Measurements from ENCODE around the gene MVD.
A peak's percentile ranks its signal among the peaks of the same experiment; 100 is the strongest.

MVD gene

GRCh38 chr16:88697116-88697830 lies 34.4 kb upstream of the MVD start:
- DNase-seq, result no peak

- no peak for DNase-seq
Measured at GRCh38 chr16:88696441-88696840, 33.5 kb upstream of the MVD start.

GRCh38 chr16:88695753-88696152 lies 32.9 kb upstream of the MVD start:
- no peak for DNase-seq

- DNase-seq, result no peak
Measured at GRCh38 chr16:88695218-88695617, 32.3 kb upstream of the MVD start.

- DNase-seq, result no peak
Measured at GRCh38 chr16:88694221-88695087, 31.6 kb upstream of the MVD start.

- DNase-seq, result no peak
Measured at GRCh38 chr16:88693420-88694177, 30.7 kb upstream of the MVD start.

GRCh38 chr16:88692861-88693260 lies 30.0 kb upstream of the MVD start:
- no peak for DNase-seq

- DNase-seq, result peak; percentile 86 to 92
Measured at GRCh38 chr16:88691924-88692560, 29.2 kb upstream of the MVD start.

- DNase-seq, result no peak
Measured at GRCh38 chr16:88691129-88691813, 28.4 kb upstream of the MVD start.

- DNase-seq, result no peak
Measured at GRCh38 chr16:88690341-88691128, 27.6 kb upstream of the MVD start.

- DNase-seq, result no peak
Measured at GRCh38 chr16:88688013-88688778, 25.3 kb upstream of the MVD start.

- DNase-seq, result no peak
Measured at GRCh38 chr16:88687676-88688012, 24.8 kb upstream of the MVD start.

- no peak for DNase-seq
Measured at GRCh38 chr16:88687254-88687576, 24.3 kb upstream of the MVD start.

GRCh38 chr16:88686439-88687253 lies 23.8 kb upstream of the MVD start, which contains the start of gene SNAI3:
Gene SNAI3 (minus strand): TSS chr16:88686507. CDS start chr16:88686406, 101 bp downstream.
- peak; percentile 56 to 58 for DNase-seq

GRCh38 chr16:88686062-88686438 lies 23.2 kb upstream of the MVD start:
- DNase-seq, result peak in 1 of 2 experiments; percentile 58

GRCh38 chr16:88685156-88686061 lies 22.5 kb upstream of the MVD start:
- DNase-seq, result peak; percentile 39 to 40

GRCh38 chr16:88684569-88685155 lies 21.8 kb upstream of the MVD start:
- DNase-seq, result no peak

- peak; percentile 78 to 92 for DNase-seq
Measured at GRCh38 chr16:88681709-88682451, 19.0 kb upstream of the MVD start.
